Vagina (tissue), 2 donors: Measurements from ENCODE around the gene RPA3. TPM values are rescaled to one million over a fixed set of nuclear protein-coding genes. Genes with fewer than 3 reads are reported as not detected.

ENCODE experiments used
- DNase-seq, 2 donors: peaks; one replicate each; pipeline ENCODE4 v3.0.0-alpha.2; 2017; ENCODE audit errors: extremely low spot score in 2 of 2
- H3K27ac ChIP-seq: fragments of 200-600 bp; sonication (generic); one replicate; pipeline ENCODE4 v1.5.1; 2019
- H3K27me3 ChIP-seq: fragments of 200-600 bp; sonication (generic); one replicate; pipeline ENCODE4 v1.5.1; 2019
- H3K36me3 ChIP-seq, 2 donors: fragments of 200-600 bp; sonication (generic); one replicate each; pipeline ENCODE4 v1.5.1; 2017 to 2019
- H3K4me1 ChIP-seq: fragments of 200-600 bp; sonication (generic); one replicate; pipeline ENCODE4 v1.5.1; 2019
- H3K4me3 ChIP-seq, 2 donors: fragments of 200-600 bp; sonication (generic); 1 replicate in 1 of 2; 2 replicates in 1 of 2; pipeline ENCODE4 v1.5.1; 2016 to 2019
- H3K9me3 ChIP-seq: fragments of 200-600 bp; sonication (generic); one replicate; pipeline ENCODE4 v1.5.1; 2019
- POLR2A ChIP-seq, 2 donors: fragments of 450-650 bp; IDR thresholded peaks; one replicate each; pipeline ENCODE4 v1.6.1; 2017; ENCODE audit warnings: antibody characterized with exemption in 2 of 2, mild to moderate bottlenecking in 2 of 2, moderate library complexity in 2 of 2
- POLR2AphosphoS5 ChIP-seq, 2 donors: sonication (generic); formaldehyde crosslinking; IDR thresholded peaks; one replicate each; pipeline ENCODE4 v1.9.0; 2017; ENCODE audit warnings: antibody characterized with exemption in 2 of 2, mild to moderate bottlenecking in 2 of 2, low read depth in 1 of 2; ENCODE audit not compliant: insufficient read depth in 1 of 2
- intact Hi-C: fragments of 100-400 bp; cut with DNase I; formaldehyde crosslinking; loops from one replicate; pipeline ENCODE4 v1.15.1; 2023
- total RNA-seq: library from RNA; depleted of rRNA; stranded (reverse); fragments of >200 nt; gene quantifications from one replicate; pipeline ENCODE4 v1.2.3, GENCODE V29; 2016
- TF ChIP-seq, protein P1 (sequence below), 3 experiments: fragments of 450-650 bp in 2 of 3; fragments of 200-600 bp in 1 of 3; sonication (generic) in 1 of 3; IDR thresholded peaks; one replicate each; pipeline ENCODE4 v1.5.1; 2017 to 2019; ENCODE audit warnings: antibody characterized with exemption in 3 of 3, mild to moderate bottlenecking in 2 of 3, moderate library complexity in 2 of 3

RPA3 gene
- total RNA-seq, 1 donor from 2014 or later, result 12.3 TPM

DNA sequence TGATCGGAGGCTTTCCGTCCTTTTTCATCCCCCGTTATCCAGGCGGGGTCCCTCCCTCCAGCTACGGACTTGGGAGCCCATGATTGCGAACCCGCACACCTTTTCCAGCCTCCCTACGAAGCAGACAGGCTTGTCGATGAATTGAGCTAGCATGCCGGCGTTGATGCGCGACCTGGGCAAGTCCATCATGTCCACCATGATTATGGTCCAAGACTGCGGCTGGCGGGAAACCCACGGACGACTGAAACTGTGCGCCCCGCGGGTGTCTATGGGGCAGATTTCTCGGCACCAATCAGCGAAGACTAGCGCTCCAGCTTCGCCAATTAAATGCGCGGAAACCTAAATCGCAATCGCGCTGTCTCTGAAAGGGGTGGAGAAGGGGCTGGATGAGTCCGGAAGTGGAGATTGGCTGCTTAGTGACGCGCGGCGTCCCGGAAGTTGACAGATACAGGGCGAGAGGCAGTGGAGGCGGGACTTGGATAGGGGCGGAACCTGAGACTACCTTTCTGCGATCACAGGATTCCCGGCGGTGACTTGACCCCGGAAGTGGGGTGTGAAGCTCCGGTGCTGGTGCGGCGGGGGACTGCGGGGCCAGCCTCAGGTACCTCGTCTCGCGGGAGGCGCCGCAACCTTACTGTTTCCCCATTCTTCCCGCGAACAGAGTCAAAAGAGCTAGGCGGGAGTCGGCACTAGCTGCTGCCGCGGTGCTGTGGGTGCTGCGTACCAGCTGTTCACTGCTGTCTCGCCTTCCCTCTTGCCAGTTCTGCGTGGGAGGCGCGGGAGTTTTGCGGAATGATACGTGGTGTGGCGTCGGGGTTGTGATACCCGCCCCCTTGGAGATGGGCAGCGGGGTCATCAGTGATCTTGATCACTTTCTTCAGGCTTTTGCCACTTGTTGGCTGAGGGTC is 77.9 kb downstream of the RPA3 start, which contains the start of gene UMAD1:
Gene UMAD1, plus strand, starts transcription at position 532 of the 908 bp plus-strand sequence. CDS start 32,620 bp downstream, outside the sequence.
- peak; percentile 100 for DNase-seq
- intact Hi-C loops, result no loop called here
- peak within 1 kb of the TSS; percentile 89 for H3K27ac ChIP-seq
- TF ChIP-seq POLR2A (IDR thresholded peaks at IDR 0.05), result peak in 1 of 2 donors; percentile 52
- peak; percentile 93 to 94 for TF ChIP-seq POLR2AphosphoS5 (IDR thresholded peaks at IDR 0.05; ENCODE audit: insufficient read depth in 1 of 2, low read depth in 1 of 2)
- TF ChIP-seq, protein P1, sequence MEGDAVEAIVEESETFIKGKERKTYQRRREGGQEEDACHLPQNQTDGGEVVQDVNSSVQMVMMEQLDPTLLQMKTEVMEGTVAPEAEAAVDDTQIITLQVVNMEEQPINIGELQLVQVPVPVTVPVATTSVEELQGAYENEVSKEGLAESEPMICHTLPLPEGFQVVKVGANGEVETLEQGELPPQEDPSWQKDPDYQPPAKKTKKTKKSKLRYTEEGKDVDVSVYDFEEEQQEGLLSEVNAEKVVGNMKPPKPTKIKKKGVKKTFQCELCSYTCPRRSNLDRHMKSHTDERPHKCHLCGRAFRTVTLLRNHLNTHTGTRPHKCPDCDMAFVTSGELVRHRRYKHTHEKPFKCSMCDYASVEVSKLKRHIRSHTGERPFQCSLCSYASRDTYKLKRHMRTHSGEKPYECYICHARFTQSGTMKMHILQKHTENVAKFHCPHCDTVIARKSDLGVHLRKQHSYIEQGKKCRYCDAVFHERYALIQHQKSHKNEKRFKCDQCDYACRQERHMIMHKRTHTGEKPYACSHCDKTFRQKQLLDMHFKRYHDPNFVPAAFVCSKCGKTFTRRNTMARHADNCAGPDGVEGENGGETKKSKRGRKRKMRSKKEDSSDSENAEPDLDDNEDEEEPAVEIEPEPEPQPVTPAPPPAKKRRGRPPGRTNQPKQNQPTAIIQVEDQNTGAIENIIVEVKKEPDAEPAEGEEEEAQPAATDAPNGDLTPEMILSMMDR (IDR thresholded peaks at IDR 0.05), result no peak
- H3K27me3 ChIP-seq, result no peaks in the 10 kb centered on the region
- peak within 1 kb of the TSS; percentile 93 to 96 for H3K4me3 ChIP-seq
- H3K36me3 ChIP-seq, result peaks cover 0 to 7% of the 10 kb centered on the region in 2 donors
- H3K9me3 ChIP-seq, result no peaks in the 10 kb centered on the region
- H3K4me1 ChIP-seq, result peaks cover 26% of the 10 kb centered on the region

DNA sequence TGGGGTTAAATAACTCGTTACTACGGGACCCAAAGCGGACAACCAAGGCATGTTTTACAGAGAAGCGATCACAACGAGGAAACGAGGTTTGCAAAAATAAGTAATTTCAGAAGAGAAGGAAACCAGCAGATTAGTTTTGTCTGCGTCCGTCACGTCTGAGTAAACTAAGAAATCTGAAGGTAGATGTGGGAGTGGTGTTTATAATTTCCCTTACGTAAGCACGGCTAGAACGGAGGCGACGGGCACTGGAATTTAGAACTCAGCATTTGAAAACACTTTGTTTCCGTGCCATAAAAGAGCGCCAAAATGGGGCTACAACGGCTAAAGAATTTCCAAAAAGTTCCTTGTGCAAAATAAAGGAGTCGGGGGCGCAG is 78.6 kb downstream of the RPA3 start:
- intact Hi-C loops, result no loop called here
- H3K27me3 ChIP-seq, result no peaks in the 10 kb centered on the region
- H3K27ac ChIP-seq, result peak overlapping the region; percentile 89
- H3K4me1 ChIP-seq, result peaks cover 26% of the 10 kb centered on the region
- H3K9me3 ChIP-seq, result no peaks in the 10 kb centered on the region
- peak overlapping the region; percentile 93 to 96 for H3K4me3 ChIP-seq
- no peak for DNase-seq
- no peak for TF ChIP-seq POLR2A (IDR thresholded peaks at IDR 0.05)
- TF ChIP-seq, protein P1 (IDR thresholded peaks at IDR 0.05), result no peak
- TF ChIP-seq POLR2AphosphoS5 (IDR thresholded peaks at IDR 0.05; ENCODE audit: insufficient read depth in 1 of 2, low read depth in 1 of 2), result no peak
- peaks cover 0 to 7% of the 10 kb centered on the region in 2 donors for H3K36me3 ChIP-seq

DNA sequence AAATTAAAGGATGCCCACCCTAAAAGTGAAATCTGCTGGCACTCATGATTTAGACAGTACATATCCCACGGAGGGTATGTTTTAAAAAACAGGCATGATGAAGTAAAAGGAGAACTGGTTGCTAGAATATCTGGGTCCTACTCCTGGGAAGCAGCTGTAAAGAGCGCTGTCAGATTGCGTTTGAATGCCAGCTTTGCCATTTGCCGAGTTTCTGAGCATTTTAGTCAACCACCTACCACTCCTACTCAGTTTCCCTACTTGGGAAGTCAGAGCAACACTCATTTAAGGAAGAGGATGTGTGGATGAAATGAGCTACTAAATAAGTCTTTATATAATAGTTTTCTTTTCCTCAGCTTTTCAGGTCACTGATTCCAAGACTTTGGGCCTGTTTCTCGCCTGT is 79.0 kb downstream of the RPA3 start:
- H3K9me3 ChIP-seq, result no peaks in the 10 kb centered on the region
- no peak for DNase-seq
- no peaks in the 10 kb centered on the region for H3K27me3 ChIP-seq
- peak overlapping the region; percentile 93 to 96 for H3K4me3 ChIP-seq
- peaks cover 0 to 7% of the 10 kb centered on the region in 2 donors for H3K36me3 ChIP-seq
- intact Hi-C loops, result no loop called here
- no peak for TF ChIP-seq POLR2AphosphoS5 (IDR thresholded peaks at IDR 0.05; ENCODE audit: insufficient read depth in 1 of 2, low read depth in 1 of 2)
- no peak for TF ChIP-seq POLR2A (IDR thresholded peaks at IDR 0.05)
- TF ChIP-seq, protein P1 (IDR thresholded peaks at IDR 0.05), result no peak
- H3K4me1 ChIP-seq, result peaks cover 26% of the 10 kb centered on the region
- peak overlapping the region; percentile 89 for H3K27ac ChIP-seq

DNA sequence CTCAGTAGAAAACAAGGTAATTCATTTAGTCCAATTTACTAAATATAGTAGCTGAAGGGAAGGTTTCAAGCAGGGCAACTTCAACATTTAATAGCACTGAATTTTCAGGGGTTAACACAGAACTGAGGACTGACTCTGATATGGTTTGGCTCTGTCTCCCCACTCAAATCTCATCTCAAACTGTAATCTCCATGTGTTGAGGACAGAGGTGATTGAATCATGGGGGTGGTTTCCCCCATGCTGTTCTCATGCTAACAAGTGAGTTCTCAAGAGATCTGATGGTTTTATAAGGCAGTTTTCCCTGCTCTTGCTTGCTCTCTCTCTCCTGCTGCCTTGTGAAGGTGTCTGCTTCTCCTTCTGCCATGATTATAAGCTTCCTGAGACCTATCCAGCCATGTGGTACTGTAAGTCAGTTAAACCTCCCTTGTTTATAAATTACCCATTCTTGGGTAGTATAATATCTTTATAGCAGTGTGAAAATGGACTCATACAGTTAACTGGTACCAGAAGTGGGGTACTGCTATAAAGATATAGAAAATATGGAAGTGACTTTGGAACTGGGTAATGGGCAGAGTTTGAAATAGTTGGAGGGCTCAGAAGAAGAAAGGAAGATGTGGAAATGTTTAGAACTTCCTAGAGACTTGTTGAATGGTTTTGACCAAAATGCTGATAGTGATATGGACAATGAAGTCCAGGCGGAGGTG is 87.6 kb downstream of the RPA3 start:
- Histone ChIP-seq H3K27me3 (no peaks in the 10 kb centered on the region), H3K36me3 (no peaks in the 10 kb centered on the region), H3K4me3 (no peak overlapping the region), H3K9me3 (peaks cover 4% of the 10 kb centered on the region), H3K27ac (no peak overlapping the region), H3K4me1 (no peaks in the 10 kb centered on the region)
- TF ChIP-seq, protein P1 (IDR thresholded peaks at IDR 0.05), result no peak
- TF ChIP-seq POLR2AphosphoS5 (IDR thresholded peaks at IDR 0.05; ENCODE audit: insufficient read depth in 1 of 2, low read depth in 1 of 2) (no peak), POLR2A (IDR thresholded peaks at IDR 0.05) (no peak)
- intact Hi-C loops, result no loop called here
- no peak for DNase-seq
